DND-41 (cell line): ENCODE results near the gene FBXW5.

Source experiments
- ATAC-seq: fragments of 200-7000 bp; cut with Tn5 transposase; 3 replicates; pipeline ENCODE4 v1.9.1; 2021; ENCODE audit warnings: low read depth; ENCODE audit not compliant: insufficient read depth
- DNase-seq: peaks from one replicate; pipeline ENCODE4 v3.0.0-alpha.2; 2020
- H2AFZ ChIP-seq: 2 replicates; pipeline ENCODE4 v1.6.0; 2012; ENCODE audit warnings: low read depth, low read length
- H3K27ac ChIP-seq: 2 replicates; pipeline ENCODE4 v1.5.1; 2012; ENCODE audit warnings: low read length, inconsistent platforms
- H3K27me3 ChIP-seq: fragments of 200-600 bp; sonication (generic); 2 replicates; pipeline ENCODE4 v1.6.0; 2012; ENCODE audit warnings: low read length, mild to moderate bottlenecking, inconsistent platforms; ENCODE audit not compliant: insufficient read depth, poor library complexity
- H3K36me3 ChIP-seq: 2 replicates; pipeline ENCODE4 v1.5.1; 2012; ENCODE audit warnings: low read length, inconsistent platforms; ENCODE audit not compliant: insufficient read depth
- H3K4me1 ChIP-seq: 2 replicates; pipeline ENCODE4 v1.5.1; 2012; ENCODE audit warnings: mild to moderate bottlenecking, low read length; ENCODE audit not compliant: insufficient read depth
- H3K4me2 ChIP-seq: 2 replicates; pipeline ENCODE4 v1.6.0; 2012; ENCODE audit warnings: mild to moderate bottlenecking, moderate library complexity, low read length, inconsistent platforms; ENCODE audit not compliant: insufficient read depth
- H3K4me3 ChIP-seq, 2 experiments: fragments of 200-600 bp in 1 of 2; shearing (Covaris generic) in 1 of 2; 2 replicates each; pipeline ENCODE4 v1.5.1; 2012 to 2016; ENCODE audit warnings: inconsistent platforms in 2 of 2, low read length in 2 of 2, mild to moderate bottlenecking in 2 of 2, low read depth in 1 of 2, moderate library complexity in 1 of 2
- H3K79me2 ChIP-seq: 2 replicates; pipeline ENCODE4 v1.6.0; 2012; ENCODE audit warnings: low read length, inconsistent platforms; ENCODE audit not compliant: insufficient read depth
- H3K9ac ChIP-seq: 2 replicates; pipeline ENCODE4 v1.6.0; 2012; ENCODE audit warnings: low read depth, mild to moderate bottlenecking, inconsistent platforms, low read length, moderate library complexity
- H3K9me3 ChIP-seq: 2 replicates; pipeline ENCODE4 v1.5.1; 2012; ENCODE audit warnings: low read length, moderate library complexity, mild to moderate bottlenecking, inconsistent platforms; ENCODE audit not compliant: insufficient read depth, severe bottlenecking
- H4K20me1 ChIP-seq: 2 replicates; pipeline ENCODE4 v1.6.0; 2012; ENCODE audit warnings: low read length; ENCODE audit not compliant: insufficient read depth
- CTCF ChIP-seq: IDR thresholded peaks from 2 replicates; pipeline ENCODE4 v1.5.1; 2012; ENCODE audit warnings: borderline replicate concordance, low read length, moderate library complexity, mild to moderate bottlenecking; ENCODE audit not compliant: poor library complexity, severe bottlenecking; ENCODE audit errors: extremely low read depth
- EZH2 ChIP-seq: IDR thresholded peaks from 3 replicates; pipeline ENCODE4 v1.6.1; 2012; ENCODE audit warnings: borderline replicate concordance, low read depth, mild to moderate bottlenecking, moderate library complexity, low read length, inconsistent platforms; ENCODE audit not compliant: severe bottlenecking

Gene FBXW5

DNA sequence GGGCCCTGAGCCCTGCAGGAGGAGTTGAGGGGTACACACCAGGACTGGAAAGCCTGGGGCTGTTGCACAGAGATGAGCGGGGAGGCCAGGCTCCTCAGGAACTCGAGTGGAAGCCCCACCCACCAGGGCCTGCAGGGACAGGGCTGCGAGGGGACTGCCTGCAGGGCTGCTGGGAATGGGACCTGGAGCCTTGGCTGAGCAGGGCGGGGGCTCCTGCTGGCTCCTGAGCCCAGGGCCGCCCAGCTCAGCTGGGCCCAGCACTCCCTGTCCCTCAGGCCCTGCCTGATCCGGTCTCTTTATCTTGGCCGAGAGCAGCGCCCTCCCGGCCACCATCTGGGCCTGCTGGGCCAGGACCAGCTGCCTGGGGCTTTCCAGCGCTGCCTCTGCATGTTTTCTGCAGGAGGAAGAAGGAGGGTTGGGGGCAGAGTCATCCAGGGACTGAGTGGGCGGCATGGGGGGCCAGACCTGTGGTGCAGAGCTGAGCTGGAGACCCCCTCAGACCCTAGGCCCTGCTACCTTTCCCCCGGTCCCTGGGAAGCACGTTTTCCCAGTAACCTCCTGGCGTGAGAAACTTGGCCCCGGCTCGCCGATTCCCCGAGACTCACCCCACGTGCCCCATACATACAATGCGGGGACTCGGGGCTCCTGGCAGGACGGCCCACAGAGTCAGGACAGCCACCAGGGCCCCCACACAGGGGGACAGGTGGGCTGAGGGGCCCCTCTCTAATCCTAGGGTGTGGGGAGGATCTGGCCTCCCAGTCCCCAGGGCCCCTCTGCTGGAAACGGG is 16.9 kb upstream of the FBXW5 start:
- Histone ChIP-seq H3K4me3 (no peak overlapping the region), H3K4me1 (peaks cover 9% of the 10 kb centered on the region), H2AFZ (no peak overlapping the region), H3K27ac (no peak overlapping the region), H4K20me1 (no peaks in the 10 kb centered on the region), H3K9ac (no peak overlapping the region), H3K27me3 (peaks cover 8% of the 10 kb centered on the region), H3K79me2 (no peaks in the 10 kb centered on the region), H3K36me3 (no peaks in the 10 kb centered on the region), H3K9me3 (no peaks in the 10 kb centered on the region), H3K4me2 (no peak overlapping the region)
- DNase-seq, result no peak
- TF ChIP-seq CTCF, result no peak
- TF ChIP-seq EZH2, result no peak
- ATAC-seq, result no peak

DNA sequence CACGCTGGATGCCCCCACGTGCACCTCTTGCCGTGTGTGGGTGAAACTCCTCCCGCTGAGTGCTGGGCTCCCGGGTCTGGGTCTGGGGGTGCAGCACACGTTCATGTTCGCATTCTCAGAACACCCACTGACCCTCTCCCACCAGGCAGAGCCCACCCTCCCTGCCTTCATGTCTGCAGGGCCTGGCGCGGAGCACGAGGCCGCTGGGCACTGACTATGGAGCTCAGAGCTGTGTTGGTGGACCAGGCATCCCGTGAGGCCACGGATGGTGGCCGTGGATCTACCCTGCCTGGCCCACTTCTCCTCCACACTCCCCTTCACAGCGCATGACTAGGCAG is 16.4 kb upstream of the FBXW5 start:
- DNase-seq (no peak), ATAC-seq (no peak)
- H3K9ac ChIP-seq, result no peak overlapping the region
- H3K4me2 ChIP-seq, result no peak overlapping the region
- no peaks in the 10 kb centered on the region for H3K79me2 ChIP-seq
- no peak overlapping the region for H2AFZ ChIP-seq
- TF ChIP-seq EZH2 (no peak), CTCF (no peak)
- H3K27me3 ChIP-seq, result peaks cover 4% of the 10 kb centered on the region
- H3K36me3 ChIP-seq, result no peaks in the 10 kb centered on the region
- H4K20me1 ChIP-seq, result no peaks in the 10 kb centered on the region
- H3K9me3 ChIP-seq, result no peaks in the 10 kb centered on the region
- H3K27ac ChIP-seq, result no peak overlapping the region
- peaks cover 5% of the 10 kb centered on the region for H3K4me1 ChIP-seq
- H3K4me3 ChIP-seq, result no peak overlapping the region

DNA sequence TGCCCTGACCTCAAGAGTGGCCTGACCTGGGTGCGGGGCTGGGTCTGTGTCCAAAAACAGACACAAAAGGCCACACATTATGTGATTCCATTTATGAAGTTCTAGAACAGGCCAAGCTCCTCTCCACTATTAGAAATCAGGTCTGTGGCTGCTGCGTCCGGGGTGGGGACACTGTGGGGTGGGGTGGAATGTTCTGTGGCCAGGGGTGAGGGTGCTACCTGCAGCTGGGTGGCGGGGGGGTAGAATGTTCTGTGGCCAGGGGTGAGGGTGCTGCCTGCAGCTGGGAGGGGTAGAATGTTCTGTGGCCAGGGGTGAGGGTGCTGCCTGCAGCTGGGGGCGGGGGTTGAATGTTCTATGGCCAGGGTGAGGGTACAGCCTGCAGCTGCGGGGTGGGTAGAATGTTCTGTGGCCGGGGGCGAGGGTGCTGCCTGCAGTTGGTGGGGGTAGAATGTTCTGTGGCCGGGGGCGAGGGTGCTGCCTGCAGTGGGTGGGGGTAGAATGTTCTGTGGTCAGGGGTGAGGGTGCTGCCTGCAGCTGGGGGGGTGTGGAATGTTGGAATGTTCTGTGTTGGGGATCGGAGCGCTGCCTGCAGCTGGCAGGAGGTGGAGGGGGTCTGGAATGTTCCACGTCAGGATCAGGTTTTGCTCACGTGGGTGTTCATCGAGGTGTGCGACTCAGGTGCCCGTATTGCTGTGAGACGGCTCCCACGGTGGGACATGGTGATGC is 15.8 kb upstream of the FBXW5 start:
- no peak overlapping the region for H2AFZ ChIP-seq
- no peak overlapping the region for H3K9ac ChIP-seq
- H3K9me3 ChIP-seq, result no peaks in the 10 kb centered on the region
- ATAC-seq, result peak; percentile 31; the same call in 1 of the 3 replicates
- no peaks in the 10 kb centered on the region for H3K79me2 ChIP-seq
- H3K27me3 ChIP-seq, result no peaks in the 10 kb centered on the region
- no peak for TF ChIP-seq CTCF
- no peak for TF ChIP-seq EZH2
- no peak for DNase-seq
- H3K36me3 ChIP-seq, result no peaks in the 10 kb centered on the region
- H3K27ac ChIP-seq, result no peak overlapping the region
- H4K20me1 ChIP-seq, result no peaks in the 10 kb centered on the region
- H3K4me1 ChIP-seq, result 0 out of 2 replicates have a peak, but pooled peaks cover under 1% of the 10 kb centered on the region
- no peak overlapping the region for H3K4me3 ChIP-seq
- no peak overlapping the region for H3K4me2 ChIP-seq
